Activated CD4-positive, CD25-positive, alpha-beta regulatory T cell treated with anti-CD3 and anti-CD28 coated beads, Interleukin-2, amount 50 U/mL, for 24 hours (primary cell): ENCODE data around the gene CRAMP1.

Experiments used
- ATAC-seq, 2 donors: fragments of 150-1000 bp; cut with Tn5 transposase; one replicate each; pipeline ENCODE4 v1.10.0; 2021; ENCODE audit warnings: mild to moderate bottlenecking in 1 of 2, moderate library complexity in 1 of 2

CRAMP1 gene

DNA sequence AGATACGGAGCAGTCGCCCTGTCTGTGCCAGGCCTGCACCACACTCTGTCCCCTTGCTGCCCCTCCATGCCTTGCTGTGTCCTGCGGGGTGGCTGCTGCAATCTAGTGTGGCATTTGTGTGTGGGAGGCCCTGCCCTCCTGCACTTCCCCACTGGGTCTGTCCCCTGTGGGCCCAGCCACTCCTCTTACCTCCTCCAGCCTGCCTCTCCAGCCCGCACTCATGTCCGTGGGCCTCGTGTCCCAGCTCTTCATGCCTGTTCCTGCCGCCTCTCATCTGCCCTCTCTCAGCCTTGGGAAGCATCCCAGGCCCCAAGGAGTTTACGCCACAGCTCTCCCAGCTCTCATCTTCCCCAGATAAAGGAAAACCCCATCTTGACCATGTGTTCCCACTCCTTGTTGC, 26.6 kb downstream of the CRAMP1 start:
- ATAC-seq: no peak

DNA sequence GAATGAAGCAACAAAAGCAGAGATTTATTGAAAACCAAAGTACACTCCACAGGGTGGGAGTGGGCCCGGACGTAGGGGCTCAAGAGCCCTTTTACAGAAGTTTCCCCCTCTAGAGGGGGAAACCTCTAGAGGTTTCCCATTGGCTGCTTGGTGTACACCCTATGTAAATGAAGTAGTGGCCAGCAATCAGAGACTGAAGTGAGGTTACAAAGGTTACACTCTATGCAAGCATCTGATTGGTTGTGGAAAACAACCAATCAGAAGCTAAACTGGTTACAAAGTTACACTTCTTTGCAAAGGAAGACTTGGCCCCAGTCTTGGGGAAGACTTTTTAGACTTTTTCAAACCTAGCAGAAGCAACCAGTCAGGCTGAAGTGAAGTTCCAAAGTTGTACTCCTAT, 27.1 kb downstream of the CRAMP1 start:
- no peak for ATAC-seq

DNA sequence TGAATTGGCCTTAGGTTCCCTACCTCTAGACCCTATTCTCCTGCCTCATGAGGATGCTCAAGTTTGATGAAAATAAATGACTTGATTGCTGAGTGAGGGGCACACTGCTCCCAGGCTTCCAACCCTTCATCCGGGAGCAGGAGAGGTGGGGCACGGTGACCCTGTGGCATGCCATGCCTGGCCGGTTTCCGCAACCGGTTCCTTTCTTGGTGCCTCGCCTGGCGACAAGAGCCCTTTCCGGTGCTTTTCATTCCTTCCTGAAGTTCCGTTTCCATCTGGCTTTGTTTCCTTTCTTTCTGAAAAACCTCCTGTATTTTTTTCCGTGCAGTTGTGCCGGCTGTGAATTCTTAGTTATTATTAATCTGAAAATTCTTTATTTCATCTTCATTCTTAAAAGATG, 27.7 kb downstream of the CRAMP1 start:
- no peak for ATAC-seq

DNA sequence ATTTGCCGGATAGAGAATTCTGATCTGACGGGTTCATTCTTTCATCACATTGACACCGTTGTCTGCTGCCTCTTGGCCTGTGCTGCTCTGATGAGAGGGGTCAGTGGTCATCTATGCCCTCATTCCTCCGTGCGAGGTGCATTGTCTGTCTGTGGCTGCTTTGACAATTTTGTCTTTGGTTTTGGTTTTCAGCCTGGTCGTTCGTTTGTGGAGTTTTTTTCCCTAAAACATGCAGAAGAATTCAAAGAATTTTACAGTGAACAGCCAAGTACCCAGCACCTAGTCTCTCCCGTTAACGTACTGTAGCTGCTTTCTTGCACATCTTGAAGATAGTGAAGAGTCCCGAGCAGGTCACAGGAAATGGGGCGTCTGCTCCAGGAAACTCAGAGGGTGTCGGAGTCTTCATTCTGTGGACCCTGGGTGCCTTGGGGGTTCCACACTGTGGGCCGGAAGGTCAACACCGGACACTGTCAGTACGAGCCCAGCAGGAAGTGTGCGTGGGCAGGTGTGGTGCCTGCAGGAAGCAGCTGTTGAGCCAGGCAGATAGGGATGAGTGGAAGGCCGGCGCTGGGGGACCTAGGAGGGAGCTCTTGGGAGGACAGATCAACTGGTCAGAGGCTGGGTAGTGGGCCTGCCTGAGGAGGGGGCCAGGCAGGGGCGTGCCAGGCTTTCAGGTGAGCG, 28.2 kb downstream of the CRAMP1 start:
- ATAC-seq: no peak

DNA sequence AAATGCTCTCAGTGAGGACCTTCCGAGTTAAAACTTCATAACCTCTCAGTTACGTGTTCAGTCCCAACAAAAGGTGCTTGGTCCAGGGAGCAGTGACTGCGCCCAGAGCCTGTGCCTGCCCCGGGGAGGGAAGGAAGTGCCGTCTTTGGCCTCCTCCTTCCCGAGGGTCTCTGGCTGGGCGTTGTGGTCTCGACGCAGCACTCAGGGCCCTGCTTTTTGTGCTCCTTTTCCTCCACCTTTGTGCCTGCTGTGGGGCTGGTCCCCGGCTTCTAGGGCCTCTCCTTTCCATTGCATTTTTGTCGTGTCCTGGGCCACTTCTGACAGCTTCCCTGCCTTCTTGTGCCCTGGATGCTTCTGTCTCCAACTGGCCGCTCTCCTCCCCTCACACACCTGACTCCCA, 29.1 kb downstream of the CRAMP1 start:
- ATAC-seq: no peak

DNA sequence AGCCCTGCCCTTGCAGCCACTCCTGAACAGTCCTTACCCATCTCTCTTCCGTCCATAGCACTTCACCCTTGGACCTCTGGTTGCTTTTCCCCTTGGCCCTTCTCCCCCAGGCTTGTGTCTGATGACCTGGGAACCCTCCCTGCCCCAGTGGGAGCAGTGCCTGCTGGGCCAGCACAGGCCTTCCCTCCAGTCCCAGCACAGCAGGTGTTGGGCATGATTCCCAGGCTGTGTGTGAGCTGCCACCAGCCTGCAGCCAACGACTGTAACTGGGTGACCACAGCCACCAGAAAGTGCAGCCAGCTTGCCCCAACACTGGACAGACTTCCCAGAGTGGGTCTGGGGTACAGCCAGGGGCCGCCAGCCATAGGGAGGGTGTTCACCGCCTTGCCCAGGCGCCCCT, 30.0 kb downstream of the CRAMP1 start:
- ATAC-seq: no peak

DNA sequence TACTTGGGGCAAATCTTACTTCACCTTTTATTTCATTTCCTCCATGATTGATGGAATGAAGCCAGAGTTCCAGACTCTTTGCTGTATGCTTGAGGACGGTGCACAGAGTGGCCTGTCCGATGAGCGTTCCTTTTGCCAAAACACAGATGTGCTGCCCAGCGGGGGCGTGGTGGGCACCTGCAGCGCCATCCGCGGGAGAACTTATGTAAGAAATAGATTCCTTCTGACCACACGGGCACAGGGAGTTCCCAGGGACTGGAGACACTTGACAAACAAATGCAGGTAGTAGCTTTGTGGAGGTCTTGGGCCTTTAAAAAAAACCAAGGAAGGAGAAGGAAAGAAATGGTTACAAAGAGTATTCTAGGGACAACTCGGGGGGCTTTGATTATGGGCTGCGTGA, 30.6 kb downstream of the CRAMP1 start:
- ATAC-seq: no peak

DNA sequence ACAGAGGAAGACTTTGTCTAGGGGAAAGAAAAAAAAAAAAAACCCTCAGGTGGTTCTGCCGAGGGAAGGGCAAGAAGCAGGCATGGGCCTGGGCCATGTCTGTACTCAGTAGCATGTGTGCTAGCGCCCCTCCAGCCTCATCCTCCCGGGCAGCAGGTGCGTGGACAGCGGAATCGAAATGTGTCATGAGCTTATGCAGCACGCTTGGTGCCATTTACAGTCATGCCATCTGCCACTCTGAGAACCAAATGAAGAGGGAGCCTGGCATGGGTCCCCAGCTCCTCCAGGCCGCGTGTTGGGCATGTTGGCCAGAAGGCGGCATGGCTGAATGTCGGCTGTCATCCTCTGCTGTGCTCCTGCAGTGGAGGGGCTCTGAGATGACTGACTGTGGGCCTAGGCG, 31.4 kb downstream of the CRAMP1 start:
- no peak for ATAC-seq

DNA sequence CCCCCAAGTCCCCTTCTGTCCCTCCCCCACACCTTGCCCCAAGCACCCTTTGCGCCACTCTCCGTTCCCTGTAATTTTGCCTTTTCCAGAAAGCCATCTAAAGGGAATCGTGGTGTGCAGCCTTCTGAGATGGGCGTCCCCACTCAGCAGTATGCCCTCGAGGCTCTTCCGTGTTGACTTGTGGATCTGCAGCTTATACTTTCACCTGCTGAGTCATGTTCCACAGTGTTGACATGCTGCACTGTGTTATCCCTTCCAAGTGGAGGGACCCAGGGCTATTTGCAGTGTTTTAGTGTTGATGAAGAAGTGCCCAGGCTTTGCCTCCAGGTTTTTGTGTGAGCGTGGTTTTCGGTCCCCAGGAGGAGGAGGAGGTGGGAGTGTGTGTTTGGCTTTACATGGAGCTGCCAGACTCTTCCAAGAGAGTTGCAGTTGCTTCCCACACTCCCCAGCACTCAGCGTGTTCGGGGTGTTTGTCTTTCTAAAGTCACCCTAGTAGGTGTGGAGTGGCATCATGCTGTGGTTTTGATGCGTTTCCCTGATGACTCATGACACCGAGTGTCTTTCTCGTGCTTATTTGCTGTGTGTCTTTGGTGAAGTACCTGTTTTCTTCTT, 33.9 kb downstream of the CRAMP1 start:
- peak; percentile 91 for ATAC-seq

DNA sequence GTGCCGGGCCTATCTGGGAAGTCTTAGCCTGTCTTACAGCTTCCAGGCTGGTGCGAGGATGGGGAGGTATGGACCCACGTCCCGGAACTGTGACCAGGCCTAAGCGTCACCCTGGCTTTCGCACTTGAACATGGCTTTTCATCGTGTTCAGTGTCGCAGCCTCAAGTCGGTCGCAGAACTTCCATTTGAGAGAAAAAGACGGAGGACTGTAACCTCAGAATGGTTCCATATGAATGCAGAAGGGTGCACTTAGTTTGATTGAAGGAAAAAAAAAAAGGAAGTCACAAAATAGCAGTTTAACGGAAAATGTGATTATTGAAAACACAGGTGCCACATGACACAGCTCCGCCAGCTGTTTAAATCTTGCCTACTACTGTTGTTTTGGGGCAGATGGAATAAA, 35.7 kb downstream of the CRAMP1 start:
- no peak for ATAC-seq

DNA sequence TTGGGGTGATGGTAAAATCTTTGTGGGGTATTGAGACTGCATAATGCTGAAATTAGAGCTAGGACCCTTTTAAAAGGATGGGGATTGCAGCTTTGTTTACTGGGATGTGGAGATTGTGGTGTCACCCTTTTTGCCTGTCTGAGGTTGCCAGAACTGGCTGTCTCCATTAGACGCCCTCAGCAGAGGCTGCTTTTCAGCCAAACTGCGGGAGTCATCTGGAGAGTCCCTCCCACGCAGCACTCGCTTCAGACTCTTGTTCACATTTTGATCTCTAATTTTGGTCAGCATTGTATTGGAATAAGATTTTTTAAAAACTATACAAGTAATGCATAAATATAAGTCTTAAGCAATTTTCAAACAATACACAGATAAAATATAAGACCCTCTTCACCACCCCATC, 38.0 kb downstream of the CRAMP1 start:
- no peak for ATAC-seq

DNA sequence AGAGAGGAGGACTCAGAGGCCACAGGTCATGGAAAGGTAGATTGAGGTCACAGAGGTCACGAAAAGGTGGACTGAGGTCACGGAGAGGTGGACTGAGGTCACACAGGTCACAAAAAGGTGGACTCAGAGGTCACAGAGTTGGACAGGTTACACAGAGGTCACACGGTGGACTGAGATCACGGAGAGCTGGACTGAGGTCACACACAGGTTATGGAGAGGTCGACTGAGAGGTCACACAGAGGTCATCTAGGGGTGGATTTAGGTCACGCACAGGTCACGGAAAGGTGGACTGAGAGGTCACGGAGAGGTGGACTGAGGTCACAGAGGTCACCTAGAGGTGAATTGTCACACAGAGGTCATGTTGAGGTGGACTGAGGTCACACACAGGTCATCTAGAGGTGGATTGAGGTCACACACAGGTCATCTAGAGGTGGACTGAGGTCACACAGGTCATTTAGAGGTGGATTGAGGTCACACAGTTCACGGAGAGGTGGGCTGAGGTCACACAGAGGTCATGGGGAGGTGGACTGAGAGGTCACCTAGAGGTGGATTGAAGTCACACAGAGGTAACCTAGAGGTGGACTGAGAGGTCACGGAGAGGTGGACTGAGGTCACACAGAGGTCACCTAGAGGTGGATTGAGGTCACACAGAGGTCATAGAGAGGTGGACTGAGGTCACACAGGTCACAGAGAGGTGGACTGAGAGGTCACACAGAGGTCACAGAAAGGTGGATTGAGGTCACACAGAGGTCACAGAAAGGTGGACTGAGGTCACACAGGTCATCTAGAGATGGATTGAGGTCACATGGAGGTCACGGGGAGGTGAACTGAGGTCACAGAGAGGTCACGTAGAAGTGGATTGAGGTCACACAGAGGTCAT, 39.2 kb downstream of the CRAMP1 start:
- ATAC-seq: peak in 1 of 2 donors; percentile 24

DNA sequence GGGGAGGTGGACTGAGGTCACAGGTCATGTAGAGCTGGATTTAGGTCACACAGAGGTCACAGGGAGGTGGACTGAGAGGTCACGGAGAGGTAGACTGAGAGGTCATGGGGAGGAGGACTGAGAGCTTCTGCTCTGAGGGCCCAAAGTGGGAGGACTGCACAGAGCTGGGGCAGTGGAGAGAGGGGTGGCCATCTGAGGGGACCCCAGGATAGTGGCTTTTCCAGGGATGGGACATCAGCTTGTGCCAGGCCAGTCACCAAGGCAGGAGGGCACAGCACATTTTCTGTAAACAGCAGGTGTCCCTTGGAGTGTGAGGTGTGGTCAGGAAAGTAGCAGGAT, 39.8 kb downstream of the CRAMP1 start:
- no peak for ATAC-seq

DNA sequence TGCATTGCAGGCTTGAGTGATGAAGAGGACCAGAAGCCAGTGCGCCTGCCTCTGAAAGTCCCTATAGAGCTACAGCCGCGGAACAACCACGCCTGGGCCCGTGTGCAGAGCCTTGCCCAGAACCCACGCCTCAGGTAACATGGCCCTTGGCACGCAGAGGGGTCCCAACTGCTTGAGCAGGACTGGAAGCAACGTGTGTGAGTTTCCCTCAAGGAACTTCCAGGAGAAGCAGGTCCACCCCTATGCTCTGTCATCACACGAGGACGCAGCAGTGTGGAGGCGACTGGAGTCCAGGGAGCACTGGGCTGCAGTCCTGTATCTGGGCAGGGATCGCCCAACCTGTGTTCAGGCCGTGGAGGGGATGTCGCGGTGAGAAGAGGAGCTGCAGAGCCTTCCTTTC, 40.9 kb downstream of the CRAMP1 start:
- no peak for ATAC-seq

DNA sequence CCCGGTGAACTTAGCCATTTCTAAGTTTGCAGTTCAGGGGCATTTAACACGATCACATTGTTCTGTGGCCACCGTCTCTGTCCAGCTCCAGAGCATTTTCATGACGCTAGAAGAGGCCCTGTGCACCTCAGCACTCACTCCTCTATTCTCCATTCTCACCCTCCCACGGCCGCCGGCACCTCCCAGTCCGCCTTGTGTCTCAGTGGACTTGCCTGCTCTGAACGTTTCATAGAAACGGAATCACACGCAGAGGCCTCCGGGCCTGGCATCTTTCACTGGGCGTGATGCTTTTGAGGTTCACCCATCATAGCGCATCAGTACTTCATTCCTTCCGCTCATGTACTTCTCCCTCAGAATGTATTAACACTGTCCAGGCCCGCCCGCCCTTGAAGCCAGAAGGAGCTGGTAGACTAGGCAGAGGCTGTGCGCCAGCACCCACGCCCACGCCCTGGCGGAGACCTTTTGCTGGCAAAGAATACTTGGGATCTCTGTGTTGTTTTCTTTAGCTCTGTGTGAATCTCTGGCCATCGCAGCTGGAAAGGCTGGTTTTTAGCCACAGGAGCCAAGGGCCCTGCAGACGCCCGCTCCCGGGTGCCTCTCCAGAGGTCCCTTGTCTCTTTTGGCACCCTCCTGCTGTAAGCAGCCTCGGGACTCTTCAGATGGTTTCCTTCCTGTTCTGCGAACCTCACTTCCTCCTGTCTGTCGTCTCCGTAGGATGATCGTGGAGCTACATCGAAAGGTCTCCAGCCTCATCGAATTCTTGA, 42.5 kb downstream of the CRAMP1 start:
- ATAC-seq: no peak

DNA sequence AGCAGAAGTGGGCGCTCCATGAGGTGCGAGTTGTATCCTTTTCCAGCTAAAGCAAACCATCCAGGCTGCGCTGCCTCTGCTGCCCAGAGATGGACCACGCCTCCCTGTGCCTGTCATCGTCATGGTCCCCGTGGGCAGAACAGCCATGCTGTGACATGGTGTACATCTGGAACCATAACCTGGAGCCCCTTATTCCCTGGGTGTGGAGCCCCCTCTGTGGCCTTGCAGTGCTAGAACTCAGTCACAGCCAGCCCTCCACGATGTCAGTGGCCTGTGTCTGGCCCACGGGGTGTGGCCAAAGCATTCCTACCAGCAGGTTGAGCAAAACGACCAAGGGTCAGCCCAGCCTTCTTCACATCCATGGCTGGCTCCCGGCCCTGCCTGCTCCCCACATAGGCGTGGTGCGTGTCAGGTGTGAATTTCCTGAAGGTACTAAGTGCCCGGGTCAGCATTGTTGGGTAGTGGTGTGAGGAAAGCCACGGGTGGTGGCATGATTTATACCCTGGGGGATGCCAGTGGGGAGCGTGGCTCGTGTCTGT, 43.2 kb downstream of the CRAMP1 start:
- ATAC-seq: no peak

DNA sequence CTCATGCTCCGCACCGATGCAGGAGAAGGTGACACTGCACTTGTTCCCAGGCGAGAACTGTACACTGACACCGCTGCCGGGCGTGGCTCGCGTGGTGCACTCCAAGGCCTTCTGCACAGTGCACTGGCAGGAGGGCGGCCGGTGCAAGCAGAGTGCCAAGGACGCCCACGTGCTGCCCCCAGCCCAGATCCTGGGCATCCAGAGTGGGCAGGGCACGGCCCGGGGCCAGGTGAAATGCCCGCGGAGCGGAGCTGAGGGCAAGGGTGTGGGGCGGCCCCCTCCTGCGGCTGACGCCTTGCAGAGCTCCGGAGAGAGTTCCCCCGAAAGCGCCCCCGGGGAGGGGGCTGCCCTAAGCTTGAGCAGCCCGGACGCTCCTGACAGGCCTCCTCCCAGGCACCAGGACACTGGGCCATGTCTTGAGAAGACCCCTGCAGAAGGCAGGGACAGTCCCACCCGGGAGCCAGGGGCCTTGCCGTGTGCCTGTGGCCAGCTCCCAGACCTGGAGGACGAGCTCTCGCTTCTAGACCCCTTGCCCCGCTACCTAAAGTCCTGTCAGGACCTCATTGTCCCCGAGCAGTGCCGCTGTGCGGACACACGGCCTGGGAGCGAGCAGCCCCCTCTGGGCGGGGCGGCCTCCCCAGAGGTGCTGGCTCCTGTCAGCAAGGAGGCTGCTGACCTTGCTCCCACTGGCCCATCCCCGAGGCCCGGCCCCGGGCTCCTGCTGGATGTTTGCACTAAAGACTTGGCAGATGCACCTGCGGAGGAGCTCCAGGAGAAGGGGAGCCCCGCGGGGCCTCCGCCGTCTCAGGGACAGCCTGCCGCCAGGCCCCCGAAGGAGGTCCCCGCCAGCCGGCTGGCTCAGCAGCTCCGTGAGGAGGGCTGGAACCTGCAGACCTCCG, 44.0 kb downstream of the CRAMP1 start:
- ATAC-seq: no peak

DNA sequence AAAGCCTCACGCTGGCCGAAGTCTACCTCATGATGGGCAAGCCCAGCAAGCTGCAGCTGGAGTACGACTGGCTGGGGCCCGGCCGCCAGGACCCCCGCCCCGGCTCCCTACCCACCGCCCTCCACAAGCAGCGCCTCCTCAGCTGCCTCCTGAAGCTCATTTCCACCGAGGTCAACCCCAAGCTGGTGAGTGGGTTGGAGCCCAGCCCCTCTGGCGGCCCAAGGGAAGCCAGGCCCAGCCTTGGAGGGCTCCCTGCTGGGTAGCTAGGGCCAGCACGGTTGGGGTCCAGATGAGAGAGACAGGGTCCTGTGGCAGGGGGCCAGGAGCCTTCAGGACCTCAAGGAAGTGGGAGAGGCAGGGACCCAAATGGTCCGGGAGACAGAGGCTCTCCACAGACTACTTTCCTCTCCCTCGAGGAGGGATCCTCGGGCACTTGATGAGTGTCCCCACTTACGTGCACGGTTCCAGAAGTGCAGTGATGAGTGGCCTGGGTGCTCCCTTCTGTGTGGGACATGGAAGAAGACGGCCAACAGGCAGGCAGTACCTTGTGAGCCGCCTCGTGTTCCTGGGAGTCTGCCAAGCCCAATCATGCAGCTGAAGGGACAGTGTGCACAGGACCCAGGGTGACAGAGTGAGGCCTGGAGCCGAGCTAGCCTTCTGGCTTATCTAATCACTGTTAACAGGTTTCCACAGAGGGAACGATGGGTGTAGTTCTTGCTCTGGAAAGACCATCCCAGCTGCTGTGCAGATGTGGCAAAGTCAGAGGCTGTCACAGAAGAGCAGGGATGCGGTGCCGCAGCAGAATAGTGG, 44.9 kb downstream of the CRAMP1 start:
- no peak for ATAC-seq

DNA sequence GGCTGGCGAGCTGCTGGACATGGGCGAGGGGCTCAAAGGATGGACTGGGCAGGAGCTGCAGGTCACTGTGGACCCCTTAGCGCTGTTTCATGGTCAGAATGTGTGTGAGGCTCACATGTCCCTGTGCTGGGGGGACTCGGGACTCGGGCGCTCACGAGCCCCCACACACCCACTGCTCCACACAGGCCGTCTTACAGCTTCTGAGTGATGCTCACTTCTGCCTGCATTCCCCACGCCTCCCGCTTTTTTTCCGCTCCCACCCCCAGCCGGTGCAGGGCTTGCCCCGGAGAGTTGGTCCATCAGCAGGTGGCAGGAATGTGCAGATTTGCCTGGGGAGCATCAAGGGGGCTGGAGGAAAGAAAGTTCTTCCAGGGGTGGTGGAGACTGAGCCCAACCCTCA, 45.7 kb downstream of the CRAMP1 start:
- no peak for ATAC-seq

DNA sequence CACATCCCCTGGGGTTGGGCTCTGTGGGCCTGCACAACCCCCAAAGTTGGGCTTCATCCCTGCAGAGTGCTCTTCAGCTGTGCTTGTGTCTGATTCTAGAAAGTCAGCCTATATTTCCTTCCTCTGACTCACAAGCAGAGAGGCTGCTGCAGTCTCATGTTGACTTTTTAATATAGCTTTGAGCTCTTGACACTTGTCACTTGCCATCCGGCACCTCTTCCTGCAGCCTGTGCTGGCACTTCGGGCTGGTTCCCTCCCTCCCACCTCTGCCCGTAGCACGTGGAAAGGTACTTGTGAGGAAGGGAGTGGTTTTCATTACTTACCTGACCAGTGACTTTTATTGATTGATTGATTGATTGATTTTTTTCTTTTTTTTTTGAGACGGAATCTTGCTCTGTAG, 46.9 kb downstream of the CRAMP1 start:
- ATAC-seq: no peak

DNA sequence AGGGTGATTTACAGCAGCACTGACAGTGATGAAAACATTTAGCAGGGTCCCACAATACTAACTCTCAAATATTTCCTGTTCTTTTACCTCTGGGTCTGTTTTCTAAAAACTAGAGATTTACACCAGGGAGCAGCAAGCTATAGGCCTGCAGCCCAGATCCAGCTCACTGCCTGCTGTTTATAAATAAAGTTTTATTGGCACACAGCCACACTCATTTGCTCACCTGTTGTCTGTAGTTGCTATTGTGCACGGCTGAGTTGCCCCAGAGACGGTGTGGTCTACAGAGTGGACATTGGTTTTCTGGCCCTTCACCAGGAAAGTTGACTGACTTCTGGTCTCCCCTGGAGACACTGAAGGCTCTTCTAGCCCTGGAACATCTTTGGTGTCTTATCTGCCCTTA, 49.7 kb downstream of the CRAMP1 start:
- ATAC-seq: no peak
